ENCODE measurements around the gene GRIK3.

GRCh38 chr1:36858981-36859380 lies 175.3 kb downstream of the GRIK3 start:
- TF ChIP-seq CTCF (IDR thresholded peaks at IDR 0.05) (no peak), POLR2A (IDR thresholded peaks at IDR 0.05) (no peak)
